HG03045 (cell line): ENCODE data around the gene SMIM22.
"Not testable (repeated sequence)": the region's sequence is repeated elsewhere in the genome, so short reads cannot be mapped to it uniquely, and the experiment has no call there.

ENCODE experiments used
- ATAC-seq: cut with Tn5 transposase; IDR thresholded peaks from one replicate; pipeline ENCODE4 v1.9.1; 2021; ENCODE audit warnings: mild to moderate bottlenecking, moderate library complexity; ENCODE audit not compliant: unreplicated experiment

SMIM22 gene

GRCh38 chr16:4768549-4769305 is 26.4 kb upstream of the SMIM22 start:
- ATAC-seq: peak; percentile 60

GRCh38 chr16:4769306-4769638 is 25.9 kb upstream of the SMIM22 start:
- ATAC-seq: no peak

GRCh38 chr16:4771646-4772045 is 23.5 kb upstream of the SMIM22 start:
- no peak for ATAC-seq

- ATAC-seq: no peak
These were observed 22.8 kb upstream of the SMIM22 start for GRCh38 chr16:4772351-4772750.

- no peak for ATAC-seq
These were observed 20.2 kb upstream of the SMIM22 start for GRCh38 chr16:4775005-4775404.

- ATAC-seq: no peak
These were observed 18.9 kb upstream of the SMIM22 start for GRCh38 chr16:4776141-4776705.

GRCh38 chr16:4777339-4778049 is 17.7 kb upstream of the SMIM22 start:
- ATAC-seq: no peak

GRCh38 chr16:4778050-4778392 is 17.1 kb upstream of the SMIM22 start:
- ATAC-seq: no peak

- ATAC-seq: no peak
These were observed 14.9 kb upstream of the SMIM22 start for GRCh38 chr16:4780235-4780634.

GRCh38 chr16:4783251-4783950 is 11.8 kb upstream of the SMIM22 start:
- no peak for ATAC-seq

GRCh38 chr16:4783951-4784336 is 11.2 kb upstream of the SMIM22 start:
- no peak for ATAC-seq

- ATAC-seq: not testable (repeated sequence)
These were observed 10.7 kb upstream of the SMIM22 start for GRCh38 chr16:4784444-4784987.

GRCh38 chr16:4785758-4786433 is 9.3 kb upstream of the SMIM22 start:
- no peak for ATAC-seq

GRCh38 chr16:4787068-4787467 is 8.1 kb upstream of the SMIM22 start:
- no peak for ATAC-seq

GRCh38 chr16:4787627-4788482 is 7.3 kb upstream of the SMIM22 start, which contains the start of gene SEPTIN12:
SEPTIN12 (minus strand) TSS chr16:4788345; CDS start chr16:4787645, 700 bp downstream.
- ATAC-seq: no peak

- ATAC-seq: no peak
These were observed 6.7 kb upstream of the SMIM22 start for GRCh38 chr16:4788489-4788889.

GRCh38 chr16:4788910-4789309 is 6.3 kb upstream of the SMIM22 start:
- ATAC-seq: no peak

GRCh38 chr16:4790261-4790660 is 4.9 kb upstream of the SMIM22 start:
- ATAC-seq: no peak

- ATAC-seq: no peak
These were observed 4.3 kb upstream of the SMIM22 start for GRCh38 chr16:4790871-4791270.

GRCh38 chr16:4792951-4793513 is 2.1 kb upstream of the SMIM22 start:
- ATAC-seq: no peak
